Neural crest cell (in vitro differentiated cells): ENCODE results near the gene CCDC69. TPM values are rescaled to one million over a fixed set of nuclear protein-coding genes. Genes with fewer than 3 reads are reported as not detected.
"Not testable (repeated sequence)": the region's sequence is repeated elsewhere in the genome, so short reads cannot be mapped to it uniquely, and the experiment has no call there.

Source experiments
- DNase-seq: peaks from one replicate; pipeline ENCODE4 v3.0.0; 2021; ENCODE audit warnings: low read depth, mixed read lengths, low spot score
- H3K27ac Mint-ChIP-seq: one replicate; pipeline ENCODE4 v1.8.0; 2021; ENCODE audit warnings: mild to moderate bottlenecking, mixed read lengths; ENCODE audit not compliant: unreplicated experiment
- H3K27me3 Mint-ChIP-seq: 2 replicates; pipeline ENCODE4 v1.8.0; 2021; ENCODE audit warnings: low read depth, mild to moderate bottlenecking, mixed read lengths
- H3K36me3 Mint-ChIP-seq: 2 replicates; pipeline ENCODE4 v1.8.0; 2021; ENCODE audit warnings: low read depth, mild to moderate bottlenecking, mixed read lengths
- H3K4me1 Mint-ChIP-seq: 2 replicates; pipeline ENCODE4 v1.8.0; 2021; ENCODE audit warnings: mixed read lengths
- H3K4me3 Mint-ChIP-seq: one replicate; pipeline ENCODE4 v1.8.0; 2021; ENCODE audit warnings: mild to moderate bottlenecking, mixed read lengths
- H3K9me3 Mint-ChIP-seq: 2 replicates; pipeline ENCODE4 v1.8.0; 2021; ENCODE audit warnings: mixed read lengths
- CTCF ChIP-seq: fragments of 200-600 bp; sonication (generic); conservative IDR thresholded peaks from 2 replicates; pipeline ENCODE4 v1.5.0; 2021; ENCODE audit warnings: antibody characterized with exemption, mild to moderate bottlenecking
- total RNA-seq: library from RNA; stranded (reverse); gene quantifications from 2 replicates; pipeline ENCODE4 v1.2.1, GENCODE V29; 2021

The CCDC69 gene
- total RNA-seq, 1 donor from 2014 or later: 1.7 TPM

DNA sequence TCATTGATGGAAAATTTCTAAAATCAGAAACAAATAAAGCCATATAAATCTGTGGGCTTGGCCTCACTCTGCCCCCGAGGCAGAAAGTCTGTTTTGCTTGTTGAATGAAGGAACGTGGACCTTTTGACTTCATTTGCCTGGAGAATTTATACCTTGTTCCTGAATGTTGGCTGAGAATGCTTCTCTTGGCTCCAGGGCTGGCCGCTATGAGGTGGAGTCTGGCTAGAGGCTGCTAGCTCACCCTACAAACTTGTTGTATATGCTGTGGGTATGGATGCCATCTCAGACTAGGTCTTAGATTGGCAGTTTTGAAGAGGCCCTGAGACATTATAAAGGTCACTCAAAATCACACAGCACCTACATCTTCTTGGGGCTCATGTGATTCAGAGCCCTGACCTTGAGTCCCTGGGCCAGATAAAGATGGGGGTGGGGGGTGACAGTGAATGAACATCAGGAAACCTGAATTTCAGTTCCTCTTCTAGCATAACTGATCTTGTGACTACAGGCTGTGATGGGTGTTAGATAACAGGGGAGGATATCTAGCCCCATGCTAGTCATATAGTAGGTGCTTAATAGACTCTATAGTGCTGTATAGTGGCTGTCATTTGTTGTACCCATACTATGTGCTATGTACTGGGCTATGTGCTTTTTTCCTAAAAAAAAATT is 31.9 kb upstream of the CCDC69 start:
- Mint-ChIP-seq H3K9me3 (no peaks in the 10 kb centered on the region), H3K27ac (no peak overlapping the region), H3K4me3 (peak overlapping the region; percentile 54), H3K27me3 (no peaks in the 10 kb centered on the region), H3K4me1 (peaks cover 20% of the 10 kb centered on the region), H3K36me3 (no peaks in the 10 kb centered on the region)
- no peak for DNase-seq
- TF ChIP-seq CTCF: no peak

- H3K36me3 Mint-ChIP-seq, H3K27ac Mint-ChIP-seq, H3K27me3 Mint-ChIP-seq, H3K9me3 Mint-ChIP-seq, DNase-seq, H3K4me3 Mint-ChIP-seq: not testable (repeated sequence)
- H3K4me1 Mint-ChIP-seq: peaks cover 20% of the 10 kb centered on the region
Measured at GRCh38 chr5:151254990-151255389, 31.1 kb upstream of the CCDC69 start.

GRCh38 chr5:151254556-151254955 is 30.7 kb upstream of the CCDC69 start:
- H3K27ac Mint-ChIP-seq: no peak overlapping the region
- no peak overlapping the region for H3K4me3 Mint-ChIP-seq
- TF ChIP-seq CTCF: no peak
- H3K27me3 Mint-ChIP-seq: no peaks in the 10 kb centered on the region
- H3K9me3 Mint-ChIP-seq: no peaks in the 10 kb centered on the region
- H3K36me3 Mint-ChIP-seq: no peaks in the 10 kb centered on the region
- H3K4me1 Mint-ChIP-seq: peaks cover 20% of the 10 kb centered on the region
- DNase-seq: no peak

DNA sequence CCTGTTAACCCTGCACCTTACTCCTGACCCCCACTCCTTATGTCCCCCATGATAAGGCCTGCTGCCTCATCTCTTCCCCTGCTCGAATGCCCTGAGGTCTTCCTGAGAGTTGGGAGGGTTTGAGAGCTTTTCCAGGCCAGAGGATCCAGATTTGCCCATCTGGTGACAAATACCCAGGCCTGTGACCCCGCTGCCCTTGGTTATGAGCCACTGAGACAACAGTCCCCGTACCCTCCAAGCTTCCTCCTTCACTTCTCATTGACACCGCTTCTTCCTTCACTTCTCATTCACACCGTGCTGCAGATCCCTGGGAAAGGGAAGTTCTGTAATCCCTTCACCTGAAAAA is 29.7 kb upstream of the CCDC69 start:
- H3K4me3 Mint-ChIP-seq: peak overlapping the region; percentile 95
- peaks cover 20% of the 10 kb centered on the region for H3K4me1 Mint-ChIP-seq
- no peak overlapping the region for H3K27ac Mint-ChIP-seq
- no peaks in the 10 kb centered on the region for H3K36me3 Mint-ChIP-seq
- no peak for TF ChIP-seq CTCF
- no peak for DNase-seq
- H3K9me3 Mint-ChIP-seq: no peaks in the 10 kb centered on the region
- no peaks in the 10 kb centered on the region for H3K27me3 Mint-ChIP-seq

GRCh38 chr5:151252762-151253604 is 29.1 kb upstream of the CCDC69 start, which contains the start of gene GM2A:
Gene GM2A, plus strand, starts transcription at chr5:151253185. Its CDS starts 32 bp downstream, at chr5:151253217.
- Mint-ChIP-seq H3K27me3 (no peaks in the 10 kb centered on the region), H3K4me3 (peak within 1 kb of the TSS; percentile 95), H3K27ac (peak within 1 kb of the TSS; percentile 81), H3K36me3 (no peaks in the 10 kb centered on the region), H3K9me3 (no peaks in the 10 kb centered on the region), H3K4me1 (peaks cover 20% of the 10 kb centered on the region)
- peak; percentile 97 for DNase-seq
- TF ChIP-seq CTCF: no peak

- Mint-ChIP-seq H3K4me1 (peaks cover 20% of the 10 kb centered on the region), H3K9me3 (no peaks in the 10 kb centered on the region), H3K36me3 (no peaks in the 10 kb centered on the region), H3K27ac (no peak overlapping the region), H3K27me3 (no peaks in the 10 kb centered on the region), H3K4me3 (peak overlapping the region; percentile 95)
- no peak for TF ChIP-seq CTCF
- DNase-seq: no peak
Measured at GRCh38 chr5:151251621-151252020, 27.7 kb upstream of the CCDC69 start.
